Right lobe of liver (tissue), 6 donors: ENCODE data around the gene FOXC1. TPM values are rescaled to one million over a fixed set of nuclear protein-coding genes. Genes with fewer than 3 reads are reported as not detected.

Experiments
- ATAC-seq, 4 donors: fragments of 200-7000 bp; cut with Tn5 transposase; one replicate each; pipeline ENCODE4 v1.9.1; 2020; ENCODE audit warnings: mild to moderate bottlenecking in 4 of 4, moderate library complexity in 4 of 4
- DNase-seq, 3 donors: peaks; one replicate each; pipeline ENCODE4 v3.0.0-alpha.2; 2020
- H3K27ac ChIP-seq, 3 donors: fragments of 200-600 bp; one replicate each; pipeline ENCODE4 v1.8.0; 2022
- H3K27me3 ChIP-seq, 2 donors: fragments of 200-600 bp; one replicate each; pipeline ENCODE4 v1.8.0; 2022
- H3K36me3 ChIP-seq, 4 donors: fragments of 200-600 bp; sonication (generic) in 1 of 4; one replicate each; pipeline versions ENCODE4 v1.5.1 to v1.8.0; 2017 to 2022; ENCODE audit warnings: control low read depth in 1 of 4
- H3K4me1 ChIP-seq, 4 donors: fragments of 200-600 bp; sonication (generic) in 1 of 4; one replicate each; pipeline versions ENCODE4 v1.5.1 to v1.8.0; 2017 to 2022; ENCODE audit warnings: control low read depth in 1 of 4
- H3K4me3 ChIP-seq, 3 donors: fragments of 200-600 bp; one replicate each; pipeline ENCODE4 v1.8.0; 2022
- H3K9me3 ChIP-seq, 4 donors: fragments of 200-600 bp; sonication (generic) in 1 of 4; one replicate each; pipeline versions ENCODE4 v1.5.1 to v1.8.0; 2017 to 2022; ENCODE audit warnings: control low read depth in 1 of 4
- CTCF ChIP-seq, 4 donors: fragments of 200-600 bp in 3 of 4; fragments of 450-650 bp in 1 of 4; IDR thresholded peaks; one replicate each; pipeline versions ENCODE4 v1.5.1 to v1.8.0; 2016 to 2022; ENCODE audit warnings: antibody characterized with exemption in 4 of 4, mild to moderate bottlenecking in 2 of 4
- POLR2A ChIP-seq: fragments of 450-650 bp; IDR thresholded peaks from one replicate; pipeline ENCODE4 v1.6.1; 2017; ENCODE audit warnings: antibody characterized with exemption, mild to moderate bottlenecking
- WGBS: methylation state at CpG from one replicate; pipeline ENCODE4 v1.1.6; 2018; ENCODE audit warnings: low coverage, low lambda C conversion rate; ENCODE audit not compliant: insufficient coverage; ENCODE audit errors: missing lambda C conversion rate; 5-methylcytosine and 5-hydroxymethylcytosine counted together
- intact Hi-C, 2 donors: fragments of 100-400 bp; cut with DNase I; formaldehyde crosslinking; loops; one replicate each; pipeline versions ENCODE4 v1.11.2 to v1.14.1; 2022
- total RNA-seq, 6 experiments: library from RNA; depleted of rRNA in 2 of 6; stranded (reverse); fragments of >200 nt in 2 of 6; fragmentation: NEBNext Ultra II Directional in 3 of 6; extraction: Animal tissue kit (Norgen Biotek cat#: 25700) in 3 of 6; gene quantifications; one replicate each; pipeline versions ENCODE4 v1.1.0 to v1.2.4, GENCODE V29; 2016 to 2023
- donor health status: DM: no; HTN: yes; CAD: no.
- donor health status: DM: no; HTN: no; CAD: no.
- donor health status: DM: no; HTN: no; CAD: no.
- donor health status: DM: no; HTN: yes; CAD: no.
- donor health status: DM: no; HTN: yes; CAD: no.

FOXC1 gene
- total RNA-seq, 6 experiments from 2014 or later: 0.24 to 0.87 (median 0.50) TPM

DNA sequence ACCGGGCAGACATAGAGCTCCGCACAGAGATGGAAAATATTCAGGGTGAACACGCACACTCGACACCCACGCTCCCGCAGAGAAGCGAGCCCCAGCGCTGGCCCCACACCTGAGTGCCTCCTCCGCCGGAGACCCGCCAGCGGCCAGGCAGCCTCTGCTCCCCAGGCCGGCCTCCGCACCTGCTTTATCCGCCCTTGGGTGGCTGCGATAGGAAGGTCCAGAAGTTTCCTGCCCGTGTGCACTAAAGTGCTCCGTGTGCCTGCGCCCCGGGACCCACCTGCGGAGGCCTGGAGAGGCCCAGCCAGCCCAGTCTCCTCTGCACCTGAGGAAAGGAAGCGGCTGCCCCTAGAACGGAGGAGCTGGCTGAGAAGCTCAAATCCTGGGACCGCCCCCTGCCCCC, 10.8 kb upstream of the FOXC1 start:
- ATAC-seq (no peak), DNase-seq (no peak)
- intact Hi-C loops: no loop called here
- H3K27ac ChIP-seq: no peak overlapping the region
- H3K4me3 ChIP-seq: no peak overlapping the region
- peaks cover 0 to 24% of the 10 kb centered on the region in 2 donors for H3K27me3 ChIP-seq
- WGBS: 93% methylated on average over 8 of the region's 24 CpGs
- no peaks in the 10 kb centered on the region for H3K9me3 ChIP-seq
- H3K4me1 ChIP-seq: no peaks in the 10 kb centered on the region
- H3K36me3 ChIP-seq: no peaks in the 10 kb centered on the region
- no peak for TF ChIP-seq POLR2A
- no peak for TF ChIP-seq CTCF (IDR thresholded peaks at IDR 0.05)

- WGBS: 67% methylated on average over 1 of the region's 10 CpGs
- ATAC-seq (no peak), DNase-seq (no peak)
- Histone ChIP-seq H3K9me3 (no peaks in the 10 kb centered on the region), H3K27me3 (peaks cover 0 to 28% of the 10 kb centered on the region in 2 donors), H3K4me3 (no peak overlapping the region), H3K36me3 (no peaks in the 10 kb centered on the region), H3K4me1 (peaks cover 0 to 5% (median under 1%) of the 10 kb centered on the region in 4 donors), H3K27ac (no peak overlapping the region)
- no peak for TF ChIP-seq CTCF (IDR thresholded peaks at IDR 0.05)
- no peak for TF ChIP-seq POLR2A
- intact Hi-C loops: no loop called here
Measured at GRCh38 chr6:1599469-1599868, 10.2 kb upstream of the FOXC1 start.

- H3K27ac ChIP-seq: no peak overlapping the region
- no peaks in the 10 kb centered on the region for H3K9me3 ChIP-seq
- no peak for TF ChIP-seq POLR2A
- no peak for TF ChIP-seq CTCF (IDR thresholded peaks at IDR 0.05)
- no peaks in the 10 kb centered on the region for H3K36me3 ChIP-seq
- no peak for ATAC-seq
- H3K4me1 ChIP-seq: peaks cover 0 to 12% (median 4%) of the 10 kb centered on the region in 4 donors
- no peak for DNase-seq
- peaks cover 7 to 34% of the 10 kb centered on the region in 2 donors for H3K27me3 ChIP-seq
- 39% methylated on average over 3 of the region's 3 CpGs for WGBS
- H3K4me3 ChIP-seq: no peak overlapping the region
- intact Hi-C loops: loop anchor here (10.0 kb wide), 4 partner anchors 505 to 1035 kb away; no protein-coding TSS in a partner anchor
Measured at GRCh38 chr6:1600063-1600763, 9.5 kb upstream of the FOXC1 start.

- H3K27me3 ChIP-seq: peaks cover 8 to 34% of the 10 kb centered on the region in 2 donors
- ATAC-seq (no peak), DNase-seq (no peak)
- H3K27ac ChIP-seq: no peak overlapping the region
- peaks cover 0 to 18% (median 5%) of the 10 kb centered on the region in 4 donors for H3K4me1 ChIP-seq
- WGBS: 38% methylated on average over 12 of the region's 15 CpGs
- no peak overlapping the region for H3K4me3 ChIP-seq
- intact Hi-C loops: loop anchor here (10.0 kb wide), 4 partner anchors 504 to 1034 kb away; no protein-coding TSS in a partner anchor
- H3K36me3 ChIP-seq: no peaks in the 10 kb centered on the region
- no peak for TF ChIP-seq POLR2A
- TF ChIP-seq CTCF (IDR thresholded peaks at IDR 0.05): no peak
- no peaks in the 10 kb centered on the region for H3K9me3 ChIP-seq
Measured at GRCh38 chr6:1600764-1601157, 9.0 kb upstream of the FOXC1 start.
